ENCODE data around the gene GCNT1.

Gene GCNT1

DNA sequence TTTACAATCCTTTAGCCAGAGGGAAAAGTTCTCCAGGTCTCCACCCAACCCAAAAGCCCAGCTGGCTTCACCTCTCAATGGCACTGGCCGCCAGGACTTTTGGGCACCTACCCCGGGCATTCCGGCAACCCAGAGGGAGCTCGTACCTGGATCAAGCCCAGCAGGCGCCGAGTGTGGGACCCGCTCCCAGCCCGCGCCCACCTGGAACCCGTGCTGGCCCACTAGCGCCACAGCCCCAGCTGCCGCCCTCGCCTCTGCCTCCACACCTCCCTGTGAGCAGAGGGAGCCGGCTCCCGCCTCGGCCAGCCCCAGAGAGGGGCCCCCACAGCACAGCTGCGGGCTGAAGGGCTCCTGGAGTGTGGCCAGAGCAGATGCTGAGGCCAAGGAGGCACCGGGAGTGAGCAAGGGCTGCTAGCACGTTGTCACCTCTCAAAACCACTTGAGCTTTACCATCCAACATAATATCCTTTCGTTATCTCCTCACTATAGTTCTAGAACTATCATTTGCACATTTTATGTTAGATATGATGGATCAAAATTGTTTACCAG lies 69.7 kb downstream of the GCNT1 start:
- Histone ChIP-seq H3K36me3 (ENCODE audit: control insufficient read depth, low read length) (no peaks in the 10 kb centered on the region), H3K9me2 (replicated peaks; ENCODE audit: control insufficient read depth, low read length) (no peaks in the 10 kb centered on the region), H3F3A (ENCODE audit: control insufficient read depth, insufficient read depth) (no peaks in the 10 kb centered on the region), H4K20me1 (ENCODE audit: control insufficient read depth, insufficient read depth, low read depth, low read length) (no peaks in the 10 kb centered on the region), H3K4me1 (ENCODE audit: control insufficient read depth, low read length) (peaks cover 24% of the 10 kb centered on the region), H3K4me3 (ENCODE audit: low read length) (no peak overlapping the region), H3K27me3 (ENCODE audit: control insufficient read depth, low read length) (no peaks in the 10 kb centered on the region), H3K79me2 (ENCODE audit: control insufficient read depth, low read length) (no peaks in the 10 kb centered on the region), H3K27ac (ENCODE audit: low read depth, low read length) (no peak overlapping the region), H3K4me2 (ENCODE audit: low read length) (no peak overlapping the region), H3K9me3 (ENCODE audit: control insufficient read depth, insufficient read depth, low read length) (peaks cover 8% of the 10 kb centered on the region; the same call in 1 of the 2 replicates)
- TF ChIP-seq EZH2phosphoT487 (IDR thresholded peaks at IDR 0.05; ENCODE audit: borderline replicate concordance, low read length), result no peak
- TF ChIP-seq CTCF (IDR thresholded peaks at IDR 0.05; ENCODE audit: low read depth, low read length, poor library complexity, severe bottlenecking), result no peak

- Histone ChIP-seq H4K20me1 (ENCODE audit: control insufficient read depth, insufficient read depth, low read depth, low read length) (no peaks in the 10 kb centered on the region), H3K4me3 (ENCODE audit: low read length) (no peak overlapping the region), H3K9me3 (ENCODE audit: control insufficient read depth, insufficient read depth, low read length) (peaks cover 8% of the 10 kb centered on the region; the same call in 1 of the 2 replicates), H3K36me3 (ENCODE audit: control insufficient read depth, low read length) (no peaks in the 10 kb centered on the region), H3K27ac (ENCODE audit: low read depth, low read length) (no peak overlapping the region), H3K4me2 (ENCODE audit: low read length) (no peak overlapping the region), H3K4me1 (ENCODE audit: control insufficient read depth, low read length) (peaks cover 29% of the 10 kb centered on the region), H3K9me2 (replicated peaks; ENCODE audit: control insufficient read depth, low read length) (no peaks in the 10 kb centered on the region), H3K27me3 (ENCODE audit: control insufficient read depth, low read length) (no peaks in the 10 kb centered on the region), H3F3A (ENCODE audit: control insufficient read depth, insufficient read depth) (no peaks in the 10 kb centered on the region), H3K79me2 (ENCODE audit: control insufficient read depth, low read length) (no peaks in the 10 kb centered on the region)
- no peak for TF ChIP-seq CTCF (IDR thresholded peaks at IDR 0.05; ENCODE audit: low read depth, low read length, poor library complexity, severe bottlenecking)
- TF ChIP-seq EZH2phosphoT487 (IDR thresholded peaks at IDR 0.05; ENCODE audit: borderline replicate concordance, low read length), result no peak
Measured at GRCh38 chr9:76529653-76530052, 70.7 kb downstream of the GCNT1 start.

GRCh38 chr9:76530458-76531110 lies 71.6 kb downstream of the GCNT1 start:
- Histone ChIP-seq H3K79me2 (ENCODE audit: control insufficient read depth, low read length) (no peaks in the 10 kb centered on the region), H3K4me3 (ENCODE audit: low read length) (no peak overlapping the region), H3K4me2 (ENCODE audit: low read length) (no peak overlapping the region), H3K27ac (ENCODE audit: low read depth, low read length) (no peak overlapping the region), H3F3A (ENCODE audit: control insufficient read depth, insufficient read depth) (no peaks in the 10 kb centered on the region), H3K27me3 (ENCODE audit: control insufficient read depth, low read length) (no peaks in the 10 kb centered on the region), H3K9me2 (replicated peaks; ENCODE audit: control insufficient read depth, low read length) (no peaks in the 10 kb centered on the region), H3K9me3 (ENCODE audit: control insufficient read depth, insufficient read depth, low read length) (peaks cover 8% of the 10 kb centered on the region; the same call in 1 of the 2 replicates), H4K20me1 (ENCODE audit: control insufficient read depth, insufficient read depth, low read depth, low read length) (no peaks in the 10 kb centered on the region), H3K4me1 (ENCODE audit: control insufficient read depth, low read length) (peaks cover 20% of the 10 kb centered on the region), H3K36me3 (ENCODE audit: control insufficient read depth, low read length) (no peaks in the 10 kb centered on the region)
- no peak for TF ChIP-seq CTCF (IDR thresholded peaks at IDR 0.05; ENCODE audit: low read depth, low read length, poor library complexity, severe bottlenecking)
- TF ChIP-seq EZH2phosphoT487 (IDR thresholded peaks at IDR 0.05; ENCODE audit: borderline replicate concordance, low read length), result no peak

Measured in DOHH2 (cell line).